T47D (cell line): ENCODE results near the gene SKOR1.

Experiments
- DNase-seq, 2 experiments: peaks; one replicate each; pipeline versions ENCODE4 v3.0.0 to v3.0.0-alpha.2; 2011 to 2012; ENCODE audit warnings: low read depth in 1 of 2, low spot score in 1 of 2
- JUND ChIP-seq: IDR thresholded peaks from 2 replicates; pipeline ENCODE4 v1.6.1; 2012; ENCODE audit warnings: low read depth
- in situ Hi-C: cut with HindIII; loops from 2 replicates; pipeline ENCODE4 v1.10.0; 2016; ENCODE audit warnings: low sequenced_read_pairs, low pct_unique_long_range_greater_than_20kb

Gene SKOR1

DNA sequence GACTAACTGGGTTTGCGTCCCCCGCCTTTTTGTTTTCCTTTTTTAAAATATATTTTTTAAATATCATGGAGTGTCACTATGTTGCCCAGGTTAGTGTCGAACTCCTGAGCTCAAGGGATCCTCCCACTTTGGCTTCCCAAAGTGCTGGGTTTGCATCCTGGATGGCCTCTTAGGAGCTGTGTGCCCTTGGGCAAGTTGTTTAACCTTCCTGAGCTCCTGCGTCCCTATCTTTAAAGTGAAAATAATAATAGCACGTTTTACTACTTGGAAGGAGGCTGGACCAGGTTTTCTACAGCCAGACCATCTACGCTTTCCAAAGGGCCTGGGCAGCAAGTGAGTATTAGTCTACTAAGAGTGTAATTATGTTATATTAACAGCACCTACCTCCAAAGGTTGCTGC, 58.7 kb downstream of the SKOR1 start:
- no peak for TF ChIP-seq JUND
- in situ Hi-C loops: no loop called here
- DNase-seq: no peak
